PFSK-1 (cell line): Measurements from ENCODE around the gene CCDC183.

Experiments used
- FOXP2 ChIP-seq: optimal IDR thresholded peaks from 2 replicates; pipeline ENCODE3; 2011; ENCODE audit warnings: borderline replicate concordance, control low read depth, inconsistent platforms; ENCODE audit not compliant: insufficient read depth; ENCODE audit errors: extremely low read length, extremely low read depth
- POLR2AphosphoS5 ChIP-seq: IDR thresholded peaks from 2 replicates; pipeline ENCODE4 v1.6.1; 2012; ENCODE audit warnings: low read depth, mild to moderate bottlenecking, control low read depth, low read length, moderate library complexity
- REST ChIP-seq, 2 experiments: IDR thresholded peaks; 2 replicates each; pipeline versions ENCODE4 v1.6.1 to v1.8.0; 2011 to 2012; ENCODE audit warnings: low read depth in 2 of 2, low read length in 2 of 2, control low read depth in 1 of 2, inconsistent platforms in 1 of 2, mild to moderate bottlenecking in 1 of 2, moderate library complexity in 1 of 2; ENCODE audit not compliant: insufficient read depth in 1 of 2
- SIN3A ChIP-seq: IDR thresholded peaks from 2 replicates; pipeline ENCODE4 v1.6.1; 2012; ENCODE audit warnings: mild to moderate bottlenecking, low read length, moderate library complexity, borderline replicate concordance; ENCODE audit not compliant: insufficient read depth
- TAF1 ChIP-seq: IDR thresholded peaks from 2 replicates; pipeline ENCODE4 v1.6.1; 2012; ENCODE audit warnings: low read length, control low read depth, borderline replicate concordance; ENCODE audit not compliant: insufficient read depth

GRCh38 chr9:136754059-136754572, 42.0 kb upstream of the CCDC183 start:
- TF ChIP-seq REST (IDR thresholded peaks at IDR 0.05; ENCODE audit: insufficient read depth in 1 of 2, low read depth in 2 of 2, low read length in 2 of 2) (no peak), POLR2AphosphoS5 (no peak), TAF1 (no peak), SIN3A (no peak), FOXP2 (no peak)
